ENCODE data around the gene KCTD15.

Gene KCTD15

GRCh38 chr19:33771384-33772101 is 25.1 kb upstream of the KCTD15 start:
- peak; percentile 81 for DNase-seq (ENCODE audit: low read depth, low spot score)

GRCh38 chr19:33772102-33772857 is 24.4 kb upstream of the KCTD15 start:
- no peak for DNase-seq (ENCODE audit: low read depth, low spot score)

- DNase-seq (ENCODE audit: low read depth, low spot score), result no peak
Observed at GRCh38 chr19:33772858-33773180, 23.9 kb upstream of the KCTD15 start.

GRCh38 chr19:33773704-33774624 is 22.7 kb upstream of the KCTD15 start:
- no peak for DNase-seq (ENCODE audit: low read depth, low spot score)

- DNase-seq (ENCODE audit: low read depth, low spot score), result no peak
Observed at GRCh38 chr19:33774751-33775150, 21.9 kb upstream of the KCTD15 start.

GRCh38 chr19:33775731-33776487 is 20.8 kb upstream of the KCTD15 start:
- DNase-seq (ENCODE audit: low read depth, low spot score), result no peak

- no peak for DNase-seq (ENCODE audit: low read depth, low spot score)
Observed at GRCh38 chr19:33777351-33777750, 19.3 kb upstream of the KCTD15 start.

GRCh38 chr19:33777753-33778088 is 18.9 kb upstream of the KCTD15 start:
- no peak for DNase-seq (ENCODE audit: low read depth, low spot score)

GRCh38 chr19:33778089-33778791 is 18.4 kb upstream of the KCTD15 start:
- peak; percentile 89 for DNase-seq (ENCODE audit: low read depth, low spot score)

- no peak for DNase-seq (ENCODE audit: low read depth, low spot score)
Observed at GRCh38 chr19:33779849-33780248, 16.8 kb upstream of the KCTD15 start.

GRCh38 chr19:33780251-33780650 is 16.4 kb upstream of the KCTD15 start:
- DNase-seq (ENCODE audit: low read depth, low spot score), result no peak

GRCh38 chr19:33780746-33781145 is 15.9 kb upstream of the KCTD15 start:
- no peak for DNase-seq (ENCODE audit: low read depth, low spot score)

- DNase-seq (ENCODE audit: low read depth, low spot score), result no peak
Observed at GRCh38 chr19:33781415-33781935, 15.2 kb upstream of the KCTD15 start.

- DNase-seq (ENCODE audit: low read depth, low spot score), result no peak
Observed at GRCh38 chr19:33781996-33782395, 14.7 kb upstream of the KCTD15 start.

- no peak for DNase-seq (ENCODE audit: low read depth, low spot score)
Observed at GRCh38 chr19:33784432-33784831, 12.2 kb upstream of the KCTD15 start.

- no peak for DNase-seq (ENCODE audit: low read depth, low spot score)
Observed at GRCh38 chr19:33785795-33786194, 10.9 kb upstream of the KCTD15 start.

- DNase-seq (ENCODE audit: low read depth, low spot score), result no peak
Observed at GRCh38 chr19:33788676-33789075, 8.0 kb upstream of the KCTD15 start.

- no peak for DNase-seq (ENCODE audit: low read depth, low spot score)
Observed at GRCh38 chr19:33789344-33789743, 7.3 kb upstream of the KCTD15 start.

GRCh38 chr19:33794683-33795369 is 1.8 kb upstream of the KCTD15 start:
- peak; percentile 54 for DNase-seq (ENCODE audit: low read depth, low spot score)
